Measurements from ENCODE around the gene SRP19. TPM values are rescaled to one million over a fixed set of nuclear protein-coding genes. Genes with fewer than 3 reads are reported as not detected.
"Not testable (repeated sequence)": the region's sequence is repeated elsewhere in the genome, so short reads cannot be mapped to it uniquely, and the experiment has no call there.

The SRP19 gene
- total and polyA plus RNA-seq, 2 experiments from 2014 or later, result 104 to 406 TPM

DNA sequence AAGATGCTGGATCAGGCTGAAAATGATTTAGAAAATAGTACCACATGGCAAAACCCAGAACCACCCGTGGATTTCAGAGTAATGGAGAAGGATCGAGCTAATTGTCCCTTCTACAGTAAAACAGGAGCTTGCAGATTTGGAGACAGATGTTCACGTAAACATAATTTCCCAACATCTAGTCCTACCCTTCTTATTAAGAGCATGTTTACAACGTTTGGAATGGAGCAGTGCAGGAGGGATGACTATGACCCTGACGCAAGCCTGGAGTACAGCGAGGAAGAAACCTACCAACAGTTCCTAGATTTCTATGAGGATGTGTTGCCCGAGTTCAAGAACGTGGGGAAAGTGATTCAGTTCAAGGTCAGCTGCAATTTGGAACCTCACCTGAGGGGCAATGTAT is 31.0 kb downstream of the SRP19 start:
- H3K9me3 Mint-ChIP-seq; H3K36me3 ChIP-seq (ENCODE audit: insufficient read depth); H3K9me2 ChIP-seq (ENCODE audit: insufficient read depth); H3K27me3 Mint-ChIP-seq (ENCODE audit: insufficient read depth, low read depth, poor library complexity); H3F3A ChIP-seq (replicated peaks; ENCODE audit: low read depth); H3K4me1 ChIP-seq (ENCODE audit: insufficient read depth); H3K4me2 ChIP-seq; H3K4me3 ChIP-seq; H3K27me3 ChIP-seq (ENCODE audit: insufficient read depth); H3K4me1 Mint-ChIP-seq; ATAC-seq; H3K27ac Mint-ChIP-seq; H3K79me2 ChIP-seq (replicated peaks; ENCODE audit: insufficient read depth); H3K27ac ChIP-seq (ENCODE audit: low read depth); H4K20me1 ChIP-seq (replicated peaks; ENCODE audit: insufficient read depth); DNase-seq (ENCODE audit: low spot score); H3K4me3 Mint-ChIP-seq; H2AFZ ChIP-seq: not testable (repeated sequence)
- peaks cover 30% of the 10 kb centered on the region for H3K36me3 Mint-ChIP-seq (ENCODE audit: low read depth)

DNA sequence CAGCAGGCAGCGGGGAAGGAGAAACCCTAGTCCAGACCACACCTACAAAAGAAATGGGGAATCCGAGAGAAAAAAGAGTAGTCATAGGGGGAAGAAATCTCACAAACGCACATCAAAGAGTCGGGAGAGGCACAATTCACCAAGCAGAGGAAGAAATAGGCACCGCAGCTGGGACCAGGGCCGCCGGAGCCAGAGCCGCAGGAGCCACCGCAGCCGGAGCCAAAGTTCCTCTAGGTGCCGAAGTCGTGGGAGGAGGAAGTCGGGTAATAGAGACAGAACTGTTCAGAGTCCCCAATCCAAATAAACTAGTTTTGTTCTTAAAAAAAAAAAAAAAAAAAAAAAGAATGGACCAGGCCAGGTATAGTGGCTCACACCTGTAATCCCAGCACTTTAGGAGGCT is 31.7 kb downstream of the SRP19 start:
- Histone ChIP-seq H3K4me3 (no peak overlapping the region), H4K20me1 (replicated peaks; ENCODE audit: insufficient read depth) (0 out of 2 replicates have a peak, but pooled peaks cover 6% of the 10 kb centered on the region), H3K27ac (ENCODE audit: low read depth) (no peak overlapping the region), H3K4me1 (ENCODE audit: insufficient read depth) (no peaks in the 10 kb centered on the region), H3K4me2 (no peak overlapping the region), H3F3A (replicated peaks; ENCODE audit: low read depth) (no peaks in the 10 kb centered on the region), H2AFZ (no peak overlapping the region), H3K36me3 (ENCODE audit: insufficient read depth) (0 out of 2 replicates have a peak, but pooled peaks cover 4% of the 10 kb centered on the region), H3K27me3 (ENCODE audit: insufficient read depth) (no peaks in the 10 kb centered on the region), H3K9me2 (ENCODE audit: insufficient read depth) (no peaks in the 10 kb centered on the region), H3K79me2 (replicated peaks; ENCODE audit: insufficient read depth) (no peaks in the 10 kb centered on the region)
- no peaks in the 10 kb centered on the region for H3K27me3 Mint-ChIP-seq (ENCODE audit: insufficient read depth, low read depth, poor library complexity)
- ATAC-seq (no peak), DNase-seq (ENCODE audit: low spot score) (no peak)
- H3K36me3 Mint-ChIP-seq (ENCODE audit: low read depth), result peaks cover 37% of the 10 kb centered on the region
- H3K4me1 Mint-ChIP-seq, result no peaks in the 10 kb centered on the region
- H3K4me3 Mint-ChIP-seq, result no peak overlapping the region
- H3K9me3 Mint-ChIP-seq, result no peaks in the 10 kb centered on the region
- H3K27ac Mint-ChIP-seq, result peak overlapping the region; percentile 20; the same call in 1 of the 2 replicates
- no peak for TF ChIP-seq ZNF331 (CRISPR knock-in tag; IDR thresholded peaks at IDR 0.05; ENCODE audit: low read depth)
- TF ChIP-seq, protein P1, sequence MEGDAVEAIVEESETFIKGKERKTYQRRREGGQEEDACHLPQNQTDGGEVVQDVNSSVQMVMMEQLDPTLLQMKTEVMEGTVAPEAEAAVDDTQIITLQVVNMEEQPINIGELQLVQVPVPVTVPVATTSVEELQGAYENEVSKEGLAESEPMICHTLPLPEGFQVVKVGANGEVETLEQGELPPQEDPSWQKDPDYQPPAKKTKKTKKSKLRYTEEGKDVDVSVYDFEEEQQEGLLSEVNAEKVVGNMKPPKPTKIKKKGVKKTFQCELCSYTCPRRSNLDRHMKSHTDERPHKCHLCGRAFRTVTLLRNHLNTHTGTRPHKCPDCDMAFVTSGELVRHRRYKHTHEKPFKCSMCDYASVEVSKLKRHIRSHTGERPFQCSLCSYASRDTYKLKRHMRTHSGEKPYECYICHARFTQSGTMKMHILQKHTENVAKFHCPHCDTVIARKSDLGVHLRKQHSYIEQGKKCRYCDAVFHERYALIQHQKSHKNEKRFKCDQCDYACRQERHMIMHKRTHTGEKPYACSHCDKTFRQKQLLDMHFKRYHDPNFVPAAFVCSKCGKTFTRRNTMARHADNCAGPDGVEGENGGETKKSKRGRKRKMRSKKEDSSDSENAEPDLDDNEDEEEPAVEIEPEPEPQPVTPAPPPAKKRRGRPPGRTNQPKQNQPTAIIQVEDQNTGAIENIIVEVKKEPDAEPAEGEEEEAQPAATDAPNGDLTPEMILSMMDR (conservative IDR thresholded peaks at IDR 0.05; ENCODE audit: low read depth in 2 of 2), result no peak
- TF ChIP-seq EZH2 (IDR thresholded peaks at IDR 0.05; ENCODE audit: low read depth, unreplicated experiment), result no peak
- TF ChIP-seq ZNF114 (CRISPR knock-in tag; IDR thresholded peaks at IDR 0.05), result no peak
- TF ChIP-seq REST (IDR thresholded peaks at IDR 0.05; ENCODE audit: unreplicated experiment), result no peak
- TF ChIP-seq JUNB (IDR thresholded peaks at IDR 0.05; ENCODE audit: unreplicated experiment), result no peak
- TF ChIP-seq NANOG (IDR thresholded peaks at IDR 0.05; ENCODE audit: borderline replicate concordance), result no peak
- TF ChIP-seq STAT1 (IDR thresholded peaks at IDR 0.05; ENCODE audit: unreplicated experiment), result no peak
- TF ChIP-seq EZH2phosphoT487 (IDR thresholded peaks at IDR 0.05; ENCODE audit: unreplicated experiment), result no peak
- no peak for TF ChIP-seq POLR2AphosphoS5 (IDR thresholded peaks at IDR 0.05; ENCODE audit: low read depth)
- no peak for TF ChIP-seq CREB1 (CRISPR knock-in tag; IDR thresholded peaks at IDR 0.05; ENCODE audit: low read depth)
- TF ChIP-seq, protein P2, sequence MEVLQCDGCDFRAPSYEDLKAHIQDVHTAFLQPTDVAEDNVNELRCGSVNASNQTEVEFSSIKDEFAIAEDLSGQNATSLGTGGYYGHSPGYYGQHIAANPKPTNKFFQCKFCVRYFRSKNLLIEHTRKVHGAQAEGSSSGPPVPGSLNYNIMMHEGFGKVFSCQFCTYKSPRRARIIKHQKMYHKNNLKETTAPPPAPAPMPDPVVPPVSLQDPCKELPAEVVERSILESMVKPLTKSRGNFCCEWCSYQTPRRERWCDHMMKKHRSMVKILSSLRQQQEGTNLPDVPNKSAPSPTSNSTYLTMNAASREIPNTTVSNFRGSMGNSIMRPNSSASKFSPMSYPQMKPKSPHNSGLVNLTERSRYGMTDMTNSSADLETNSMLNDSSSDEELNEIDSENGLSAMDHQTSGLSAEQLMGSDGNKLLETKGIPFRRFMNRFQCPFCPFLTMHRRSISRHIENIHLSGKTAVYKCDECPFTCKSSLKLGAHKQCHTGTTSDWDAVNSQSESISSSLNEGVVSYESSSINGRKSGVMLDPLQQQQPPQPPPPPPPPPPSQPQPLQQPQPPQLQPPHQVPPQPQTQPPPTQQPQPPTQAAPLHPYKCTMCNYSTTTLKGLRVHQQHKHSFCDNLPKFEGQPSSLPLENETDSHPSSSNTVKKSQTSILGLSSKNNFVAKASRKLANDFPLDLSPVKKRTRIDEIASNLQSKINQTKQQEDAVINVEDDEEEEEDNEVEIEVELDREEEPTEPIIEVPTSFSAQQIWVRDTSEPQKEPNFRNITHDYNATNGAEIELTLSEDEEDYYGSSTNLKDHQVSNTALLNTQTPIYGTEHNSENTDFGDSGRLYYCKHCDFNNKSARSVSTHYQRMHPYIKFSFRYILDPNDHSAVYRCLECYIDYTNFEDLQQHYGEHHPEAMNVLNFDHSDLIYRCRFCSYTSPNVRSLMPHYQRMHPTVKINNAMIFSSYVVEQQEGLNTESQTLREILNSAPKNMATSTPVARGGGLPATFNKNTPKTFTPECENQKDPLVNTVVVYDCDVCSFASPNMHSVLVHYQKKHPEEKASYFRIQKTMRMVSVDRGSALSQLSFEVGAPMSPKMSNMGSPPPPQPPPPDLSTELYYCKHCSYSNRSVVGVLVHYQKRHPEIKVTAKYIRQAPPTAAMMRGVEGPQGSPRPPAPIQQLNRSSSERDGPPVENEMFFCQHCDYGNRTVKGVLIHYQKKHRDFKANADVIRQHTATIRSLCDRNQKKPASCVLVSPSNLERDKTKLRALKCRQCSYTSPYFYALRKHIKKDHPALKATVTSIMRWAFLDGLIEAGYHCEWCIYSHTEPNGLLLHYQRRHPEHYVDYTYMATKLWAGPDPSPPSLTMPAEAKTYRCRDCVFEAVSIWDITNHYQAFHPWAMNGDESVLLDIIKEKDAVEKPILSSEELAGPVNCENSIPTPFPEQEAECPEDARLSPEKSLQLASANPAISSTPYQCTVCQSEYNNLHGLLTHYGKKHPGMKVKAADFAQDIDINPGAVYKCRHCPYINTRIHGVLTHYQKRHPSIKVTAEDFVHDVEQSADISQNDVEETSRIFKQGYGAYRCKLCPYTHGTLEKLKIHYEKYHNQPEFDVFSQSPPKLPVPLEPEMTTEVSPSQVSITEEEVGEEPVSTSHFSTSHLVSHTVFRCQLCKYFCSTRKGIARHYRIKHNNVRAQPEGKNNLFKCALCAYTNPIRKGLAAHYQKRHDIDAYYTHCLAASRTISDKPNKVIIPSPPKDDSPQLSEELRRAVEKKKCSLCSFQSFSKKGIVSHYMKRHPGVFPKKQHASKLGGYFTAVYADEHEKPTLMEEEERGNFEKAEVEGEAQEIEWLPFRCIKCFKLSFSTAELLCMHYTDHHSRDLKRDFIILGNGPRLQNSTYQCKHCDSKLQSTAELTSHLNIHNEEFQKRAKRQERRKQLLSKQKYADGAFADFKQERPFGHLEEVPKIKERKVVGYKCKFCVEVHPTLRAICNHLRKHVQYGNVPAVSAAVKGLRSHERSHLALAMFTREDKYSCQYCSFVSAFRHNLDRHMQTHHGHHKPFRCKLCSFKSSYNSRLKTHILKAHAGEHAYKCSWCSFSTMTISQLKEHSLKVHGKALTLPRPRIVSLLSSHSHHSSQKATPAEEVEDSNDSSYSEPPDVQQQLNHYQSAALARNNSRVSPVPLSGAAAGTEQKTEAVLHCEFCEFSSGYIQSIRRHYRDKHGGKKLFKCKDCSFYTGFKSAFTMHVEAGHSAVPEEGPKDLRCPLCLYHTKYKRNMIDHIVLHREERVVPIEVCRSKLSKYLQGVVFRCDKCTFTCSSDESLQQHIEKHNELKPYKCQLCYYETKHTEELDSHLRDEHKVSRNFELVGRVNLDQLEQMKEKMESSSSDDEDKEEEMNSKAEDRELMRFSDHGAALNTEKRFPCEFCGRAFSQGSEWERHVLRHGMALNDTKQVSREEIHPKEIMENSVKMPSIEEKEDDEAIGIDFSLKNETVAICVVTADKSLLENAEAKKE (CRISPR knock-in tag; IDR thresholded peaks at IDR 0.05), result no peak

All from GM23338 (cell line).